Embryonic facial prominence (tissue), 1 donor: ENCODE measurements around the gene SLC22A3.

Experiments
- DNase-seq: peaks from one replicate; pipeline ENCODE4 v3.0.0-alpha.2; 2016; ENCODE audit errors: extremely low spot score

SLC22A3 gene

GRCh38 chr6:160336200-160336599 lies 12.0 kb upstream of the SLC22A3 start:
- DNase-seq = no peak

GRCh38 chr6:160337301-160337700 lies 10.9 kb upstream of the SLC22A3 start:
- DNase-seq = no peak

DNA sequence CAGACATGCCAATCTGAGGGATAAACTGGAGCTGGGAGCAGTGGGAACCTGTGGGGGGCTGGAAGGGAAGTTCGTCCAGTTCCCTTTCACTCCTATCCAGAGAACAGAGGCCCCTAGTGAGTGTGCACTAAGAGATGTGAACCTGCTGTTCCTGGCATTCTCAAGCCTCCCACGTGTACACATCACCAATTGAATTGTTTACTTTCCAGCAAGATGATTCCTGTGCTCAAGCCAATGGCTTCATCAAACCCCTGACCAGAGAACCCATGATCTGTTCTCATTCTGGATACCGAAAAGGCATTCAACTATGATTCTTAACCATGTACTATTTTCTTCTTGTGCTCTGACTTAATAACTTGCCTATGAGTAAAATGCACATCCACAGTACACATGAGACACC lies 10.2 kb upstream of the SLC22A3 start:
- no peak for DNase-seq

GRCh38 chr6:160343144-160343543 lies 5.0 kb upstream of the SLC22A3 start:
- no peak for DNase-seq

GRCh38 chr6:160344271-160344670 lies 3.9 kb upstream of the SLC22A3 start:
- DNase-seq = no peak

GRCh38 chr6:160347259-160348222 lies 637 bp upstream of the SLC22A3 start:
- DNase-seq = no peak

GRCh38 chr6:160349020-160349441 lies 853 bp downstream of the SLC22A3 start:
- DNase-seq = no peak

- DNase-seq = no peak
Observed at GRCh38 chr6:160349814-160350350, 1.7 kb downstream of the SLC22A3 start.

DNA sequence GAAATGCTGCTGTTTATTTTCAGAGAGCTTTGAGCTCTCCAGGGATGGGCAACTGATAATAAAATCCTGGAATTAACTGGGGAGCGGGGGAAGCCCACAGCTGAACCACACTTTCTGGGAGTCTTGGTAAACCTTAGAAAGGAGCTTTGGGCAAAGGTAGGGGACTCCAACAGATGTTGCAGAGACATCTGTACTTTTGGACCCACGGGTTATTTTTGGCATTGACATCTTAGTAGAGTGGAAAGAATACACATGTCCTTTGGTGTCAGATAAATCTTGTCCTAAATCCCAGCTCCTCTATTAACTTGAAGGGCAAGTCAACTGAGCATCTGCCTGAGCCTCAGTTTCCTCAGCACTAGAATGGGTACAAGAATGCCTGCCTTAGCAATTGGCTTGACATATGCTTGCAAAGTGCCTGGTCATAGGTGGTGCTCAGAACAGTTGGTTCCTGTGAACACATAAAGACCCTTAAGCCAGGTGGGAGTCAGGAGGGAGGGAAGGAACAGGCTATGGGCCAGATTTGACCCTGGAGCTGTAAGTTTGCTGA lies 5.8 kb downstream of the SLC22A3 start:
- no peak for DNase-seq

GRCh38 chr6:160355001-160355400 lies 6.8 kb downstream of the SLC22A3 start:
- DNase-seq = no peak

- DNase-seq = no peak
Observed at GRCh38 chr6:160356074-160356744, 8.0 kb downstream of the SLC22A3 start.

DNA sequence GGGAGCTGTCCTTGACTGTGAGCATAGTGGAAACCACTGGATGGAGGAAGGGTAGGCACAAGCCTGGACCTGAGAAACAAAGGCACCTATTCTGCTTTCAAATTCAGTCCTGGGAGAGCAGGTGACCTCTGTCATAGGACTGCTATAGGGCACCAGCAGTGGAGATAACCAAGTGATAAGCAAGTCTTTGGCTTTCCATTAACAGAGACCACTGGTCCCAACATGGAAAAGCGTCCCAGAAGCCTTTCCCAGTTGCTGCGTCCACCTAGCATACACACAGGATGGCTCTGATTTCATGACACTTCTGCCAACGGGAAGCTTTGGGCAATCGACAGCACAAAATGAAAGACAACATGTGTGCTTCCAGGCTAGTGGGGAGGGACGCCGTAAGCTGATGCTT lies 8.9 kb downstream of the SLC22A3 start:
- DNase-seq = no peak

DNA sequence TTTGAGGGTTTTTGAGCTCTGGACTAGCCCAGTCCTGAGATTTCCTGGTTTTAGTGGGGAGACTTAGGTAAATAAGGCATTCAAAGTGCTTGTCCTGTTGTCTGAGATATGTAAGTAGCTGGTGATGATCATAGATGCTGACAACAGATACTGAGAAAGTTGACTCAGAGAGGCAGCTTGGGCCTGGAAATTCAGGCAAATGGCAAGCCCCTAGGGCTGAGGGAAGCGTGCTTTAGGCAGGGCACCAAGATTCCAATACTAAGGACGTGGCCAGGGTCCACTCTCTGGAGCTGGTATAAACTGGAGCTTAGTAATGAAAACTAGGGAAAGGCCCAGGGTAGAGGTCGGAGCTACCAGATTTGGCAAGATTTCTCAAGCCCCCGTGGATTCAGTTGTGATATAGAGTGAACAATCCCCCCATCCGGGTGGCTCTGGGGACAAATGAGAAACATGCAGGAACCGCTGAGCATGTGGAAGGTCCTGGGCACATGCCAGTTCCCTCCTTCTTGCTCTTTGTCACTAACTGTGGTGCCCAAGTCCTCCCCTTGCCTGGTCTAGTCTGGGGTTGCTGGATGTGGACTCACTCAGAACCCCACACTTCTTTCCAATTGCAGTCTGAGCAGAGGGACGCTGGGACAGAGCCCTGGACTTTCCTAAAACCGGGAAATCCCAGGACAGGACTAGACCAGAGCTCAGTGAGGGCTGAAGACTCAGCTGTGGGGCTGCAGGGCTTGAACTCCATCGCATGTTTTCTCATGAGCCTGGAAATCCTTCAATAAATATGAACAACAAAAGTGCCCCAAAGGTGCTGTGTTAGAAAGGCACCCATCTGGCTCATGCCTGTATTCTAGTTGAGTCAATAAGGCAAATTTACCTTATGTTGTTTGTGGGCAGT lies 10.3 kb downstream of the SLC22A3 start:
- no peak for DNase-seq

GRCh38 chr6:160360955-160361354 lies 12.8 kb downstream of the SLC22A3 start:
- no peak for DNase-seq

DNA sequence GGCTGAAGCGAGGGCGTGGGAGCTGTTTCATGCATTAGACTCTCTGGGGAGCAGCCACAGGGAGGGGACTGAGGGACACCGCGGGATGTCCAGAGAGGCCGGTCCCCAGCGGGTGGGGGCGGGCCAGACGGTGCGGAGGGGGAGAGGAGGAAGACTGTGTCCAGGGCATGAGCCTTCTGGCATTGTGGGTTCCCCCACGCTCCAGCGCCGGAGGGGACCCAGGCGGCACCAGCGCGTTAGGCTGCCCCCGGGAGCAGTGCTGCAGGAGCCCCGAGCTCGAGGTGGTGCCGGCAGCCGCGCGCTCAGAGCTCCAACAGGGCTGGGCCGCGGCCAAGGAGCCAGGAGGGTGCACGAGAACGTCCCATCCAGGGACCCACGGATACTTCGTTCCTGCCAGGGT lies 14.4 kb downstream of the SLC22A3 start:
- no peak for DNase-seq

DNA sequence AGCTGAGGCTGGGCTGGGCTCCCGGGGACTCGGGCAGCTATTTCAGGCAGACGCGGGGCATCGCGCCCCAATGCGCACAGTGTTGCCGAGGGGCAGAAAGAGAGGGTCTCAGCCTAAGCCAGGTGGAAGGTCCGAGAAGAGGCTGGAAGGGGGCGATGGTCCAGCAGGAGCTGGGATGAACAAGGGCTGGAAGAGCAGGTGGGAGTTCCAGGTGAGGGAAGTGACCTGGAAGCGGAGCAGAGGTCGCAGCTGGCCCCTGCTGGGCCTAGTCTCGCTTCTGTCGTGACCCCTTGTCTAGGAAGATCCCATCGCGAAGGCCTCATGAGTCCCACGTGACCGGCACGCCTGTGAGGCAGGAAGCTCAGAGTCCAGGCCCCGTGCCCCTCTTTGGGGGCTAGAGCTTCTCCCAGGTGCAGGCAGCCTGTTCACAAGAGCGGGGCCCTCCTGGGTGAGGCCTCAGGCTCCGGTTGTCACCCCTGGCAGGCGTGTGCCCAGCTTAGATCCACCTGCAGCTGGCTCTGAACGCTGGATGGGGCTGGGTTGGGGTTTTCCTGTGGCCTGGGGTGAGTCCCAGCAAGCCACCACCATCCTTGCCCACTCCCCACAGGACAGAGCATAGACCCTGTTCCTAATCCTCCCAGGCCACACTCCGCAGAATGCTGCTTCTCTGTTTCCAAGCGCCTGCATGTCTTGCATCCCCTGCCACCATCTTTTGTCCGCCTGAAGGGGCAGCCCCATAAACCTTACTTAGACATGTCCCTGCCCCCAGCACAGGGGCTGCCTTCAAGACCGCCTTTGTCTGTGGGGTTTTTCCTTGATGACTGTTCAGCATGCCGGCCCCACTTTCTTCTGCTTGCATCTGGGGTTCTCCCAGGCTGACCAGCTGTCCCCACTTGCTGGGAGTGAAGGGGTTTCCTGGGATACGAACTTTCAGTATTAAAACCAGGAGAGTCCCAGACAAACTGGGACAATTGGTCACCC lies 15.1 kb downstream of the SLC22A3 start:
- DNase-seq = no peak

GRCh38 chr6:160365117-160365516 lies 16.9 kb downstream of the SLC22A3 start:
- no peak for DNase-seq

DNA sequence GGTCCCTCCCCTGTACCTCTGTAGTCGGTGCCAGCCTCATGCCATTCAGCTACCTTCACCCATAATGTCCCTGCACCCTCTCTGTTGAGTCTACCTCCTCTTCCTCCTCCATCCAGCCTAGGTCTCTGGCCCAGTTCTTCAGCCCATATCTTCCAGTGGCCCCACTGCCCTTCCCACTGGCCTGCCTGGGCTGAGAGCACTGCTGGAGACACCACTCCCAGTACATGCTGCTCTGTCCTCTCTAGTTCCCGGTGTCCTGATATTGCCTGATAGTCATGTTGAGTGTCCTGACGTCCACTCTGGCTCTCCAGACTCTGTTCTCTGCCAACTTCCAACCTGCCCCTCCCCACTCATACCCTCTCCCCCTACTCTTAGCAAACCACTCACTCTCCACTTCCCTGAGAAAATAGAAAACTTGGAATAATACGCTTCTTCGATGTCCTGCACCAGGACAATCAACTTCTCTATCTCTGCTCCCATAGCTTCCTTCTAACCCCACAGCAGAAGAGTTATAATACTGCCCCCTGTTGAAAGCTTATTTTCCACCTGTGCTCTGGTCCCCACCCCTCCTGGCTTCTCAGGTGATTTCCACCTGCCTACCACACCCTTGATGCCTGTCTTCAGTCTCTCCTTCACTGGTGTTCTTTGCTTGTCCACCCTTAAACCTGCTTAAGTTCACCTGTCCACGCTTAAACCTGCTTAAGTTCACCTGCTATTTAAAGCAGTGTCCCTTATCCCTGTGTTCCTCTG lies 19.8 kb downstream of the SLC22A3 start:
- no peak for DNase-seq

- DNase-seq = no peak
Observed at GRCh38 chr6:160368670-160369069, 20.5 kb downstream of the SLC22A3 start.
